Stimulated activated CD4-positive, alpha-beta T cell treated with anti-CD3 and anti-CD28 coated beads, Interleukin-2, amount 100 ng/mL, for 4 hours (primary cell): Measurements from ENCODE around the gene RFNG.

ENCODE experiments used
- DNase-seq: peaks from one replicate; pipeline ENCODE4 v3.0.0-alpha.2; 2020; ENCODE audit warnings: low read depth

The RFNG gene

DNA sequence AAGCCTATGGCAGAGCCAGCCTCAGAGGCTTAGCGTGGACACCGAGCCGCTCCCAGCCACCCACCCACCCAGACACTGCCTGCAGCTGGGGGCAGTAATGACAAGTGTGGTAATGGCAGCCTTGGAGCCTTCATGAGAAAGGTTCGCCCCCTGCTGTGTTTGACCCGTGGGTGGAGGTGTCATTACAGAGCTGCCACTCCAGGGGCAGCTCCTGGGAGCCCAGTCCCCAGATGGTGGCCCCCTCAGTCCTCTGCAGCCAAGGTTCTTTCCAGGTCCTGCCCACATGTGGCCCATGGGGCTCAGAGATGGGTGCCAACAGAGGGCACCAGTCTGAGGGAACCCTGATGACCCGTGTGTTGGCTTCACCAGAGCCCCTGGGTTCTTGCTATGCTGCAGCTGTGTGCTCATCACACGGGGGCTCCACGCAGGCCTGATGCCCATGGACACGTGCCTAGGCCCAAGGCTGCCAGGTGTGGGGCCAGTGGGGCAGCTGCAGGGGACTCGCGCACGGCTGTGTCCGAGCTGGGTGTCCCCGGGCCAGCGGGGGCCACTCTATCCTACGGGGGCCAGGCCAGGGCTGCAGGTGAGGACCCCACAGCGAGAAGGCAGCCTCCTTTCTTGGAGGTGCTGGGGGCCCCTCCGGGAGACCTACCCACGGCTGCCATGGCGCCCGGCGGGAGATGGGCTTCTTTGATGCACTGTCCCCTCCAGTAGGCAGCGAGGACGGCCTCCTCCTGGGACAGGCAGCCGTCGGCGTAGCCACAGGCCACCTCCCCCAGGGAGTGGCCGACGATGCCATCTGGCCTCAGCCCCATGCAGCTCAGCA lies 38.3 kb upstream of the RFNG start:
- DNase-seq, result no peak

DNA sequence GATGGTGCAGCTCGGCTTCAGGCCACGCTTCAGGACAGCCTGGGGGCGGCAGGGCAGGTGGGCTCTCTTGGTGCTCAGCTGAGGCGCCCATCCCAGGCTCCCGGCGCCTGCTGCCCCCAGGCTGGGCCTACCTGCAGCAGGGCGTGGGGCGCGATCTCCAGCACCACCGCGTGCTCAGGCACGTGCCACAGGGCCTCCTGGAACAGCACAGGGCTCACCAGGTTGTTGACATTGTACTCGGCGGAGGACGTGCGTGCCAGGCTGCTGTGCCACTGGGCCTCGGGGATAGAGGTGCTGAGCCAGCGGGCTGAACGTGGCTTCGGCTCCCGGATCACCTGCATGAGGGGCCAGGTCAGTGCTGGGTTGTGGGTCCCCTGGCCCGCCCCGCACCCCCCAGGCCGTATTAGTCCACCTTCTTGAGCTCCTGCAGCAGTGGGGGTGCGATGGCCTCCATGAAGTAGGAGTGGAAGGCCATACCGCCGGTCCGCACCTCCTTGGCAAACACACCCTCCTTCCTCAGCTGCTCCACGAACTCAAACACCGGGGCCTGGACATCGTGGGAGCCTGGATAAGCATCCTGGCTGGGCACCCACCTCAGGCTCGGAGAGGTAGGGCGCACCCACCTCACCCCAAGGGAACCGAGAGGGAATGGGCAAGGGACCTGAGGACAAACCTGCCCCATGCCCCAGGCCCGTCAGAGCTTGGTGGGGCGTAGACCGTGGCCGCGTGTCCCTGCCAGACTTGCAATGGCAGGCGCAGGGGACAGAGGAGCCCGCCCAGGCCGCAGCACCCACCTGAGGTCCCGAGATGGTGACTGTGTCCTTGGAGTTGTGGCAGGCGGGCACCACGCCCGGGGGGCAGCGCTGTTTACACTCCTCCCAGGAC lies 37.5 kb upstream of the RFNG start:
- DNase-seq, result no peak

DNA sequence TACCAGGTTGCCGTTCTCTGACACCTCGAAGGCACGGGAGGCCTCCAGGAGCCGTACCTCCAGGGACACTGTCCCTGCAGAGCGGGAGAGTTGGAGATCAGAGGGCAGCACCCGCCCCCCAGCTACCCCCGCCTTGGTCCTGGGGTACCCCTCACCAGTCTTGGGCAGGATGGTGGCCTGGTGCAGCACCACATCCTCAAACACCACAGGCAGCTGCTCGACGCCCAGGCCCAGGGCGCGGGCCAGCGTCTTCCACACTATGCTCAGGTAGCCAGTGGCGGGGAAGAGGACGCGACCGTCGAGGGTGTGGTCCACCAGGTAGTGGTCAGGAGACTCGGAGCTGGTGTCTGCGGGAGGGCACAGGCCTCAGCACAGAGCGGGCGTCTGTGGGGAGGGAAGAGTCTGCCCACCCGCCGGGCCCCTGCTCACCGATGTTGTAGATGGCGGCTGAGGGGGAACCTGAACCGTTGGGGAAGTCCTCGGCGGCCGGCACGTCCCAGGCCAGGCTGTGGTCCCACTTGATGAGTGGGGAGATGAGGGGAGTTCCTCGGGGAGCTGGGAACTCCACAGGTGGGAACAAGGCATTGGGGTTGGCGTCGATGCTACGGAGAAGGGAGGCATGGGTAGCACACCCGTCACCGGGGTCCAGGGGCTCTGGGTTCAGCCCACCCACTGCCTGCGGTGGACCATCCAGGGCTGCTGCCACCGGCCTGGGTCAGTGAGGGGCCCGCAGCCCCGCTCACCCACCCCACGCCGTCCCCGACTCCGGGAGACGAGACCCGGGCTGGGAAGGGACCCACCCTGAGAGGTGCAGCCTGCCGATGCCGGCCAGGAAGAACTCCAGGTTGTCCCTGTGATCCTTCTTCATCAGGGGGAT lies 36.6 kb upstream of the RFNG start:
- DNase-seq, result no peak

DNA sequence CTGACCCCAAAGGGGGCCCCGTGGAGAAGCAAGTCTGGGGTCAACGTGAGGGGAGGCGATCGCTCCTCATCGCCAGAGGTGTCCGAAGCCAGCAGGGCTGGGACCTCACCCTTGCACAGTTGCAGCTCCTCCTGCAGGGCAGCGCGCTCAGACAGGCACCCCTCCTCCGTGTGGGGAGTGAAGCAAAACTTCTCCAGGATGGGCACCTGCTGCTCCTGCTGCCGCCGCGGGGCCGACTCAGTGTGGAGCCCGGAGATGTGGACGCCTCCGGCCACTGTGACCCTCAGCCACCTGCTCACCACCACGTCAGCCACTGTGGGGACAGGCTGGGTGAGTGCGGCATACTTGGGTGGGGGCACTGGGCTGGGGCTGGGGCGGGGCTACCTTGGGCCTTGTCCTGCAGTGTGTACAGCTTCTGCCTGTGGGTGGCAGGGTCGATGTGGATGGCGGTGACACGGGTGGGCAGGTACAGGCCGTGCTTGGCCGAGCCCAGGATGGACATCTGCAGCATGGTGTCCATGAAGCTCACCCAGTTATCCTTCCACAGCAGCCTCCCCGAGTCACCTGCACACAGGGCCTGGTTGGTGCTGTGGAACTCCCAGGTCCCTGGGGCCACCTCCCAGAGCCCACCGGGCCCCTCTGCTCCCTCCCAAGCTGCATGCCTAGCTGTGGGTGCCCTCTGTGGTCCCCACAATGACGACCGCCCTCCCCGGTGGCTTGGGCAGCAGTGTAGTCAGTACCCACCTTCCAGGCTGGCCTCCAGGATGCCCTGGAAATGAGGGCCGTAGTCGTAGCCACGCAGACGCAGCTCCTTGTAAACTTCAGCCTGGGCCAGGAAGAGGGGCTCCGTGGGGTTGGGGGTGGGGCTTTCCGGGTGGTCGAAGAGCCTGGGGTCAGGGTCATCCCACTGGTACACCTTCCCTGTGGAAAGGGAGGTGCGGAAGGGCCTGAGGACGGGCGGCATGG lies 35.6 kb upstream of the RFNG start:
- no peak for DNase-seq

DNA sequence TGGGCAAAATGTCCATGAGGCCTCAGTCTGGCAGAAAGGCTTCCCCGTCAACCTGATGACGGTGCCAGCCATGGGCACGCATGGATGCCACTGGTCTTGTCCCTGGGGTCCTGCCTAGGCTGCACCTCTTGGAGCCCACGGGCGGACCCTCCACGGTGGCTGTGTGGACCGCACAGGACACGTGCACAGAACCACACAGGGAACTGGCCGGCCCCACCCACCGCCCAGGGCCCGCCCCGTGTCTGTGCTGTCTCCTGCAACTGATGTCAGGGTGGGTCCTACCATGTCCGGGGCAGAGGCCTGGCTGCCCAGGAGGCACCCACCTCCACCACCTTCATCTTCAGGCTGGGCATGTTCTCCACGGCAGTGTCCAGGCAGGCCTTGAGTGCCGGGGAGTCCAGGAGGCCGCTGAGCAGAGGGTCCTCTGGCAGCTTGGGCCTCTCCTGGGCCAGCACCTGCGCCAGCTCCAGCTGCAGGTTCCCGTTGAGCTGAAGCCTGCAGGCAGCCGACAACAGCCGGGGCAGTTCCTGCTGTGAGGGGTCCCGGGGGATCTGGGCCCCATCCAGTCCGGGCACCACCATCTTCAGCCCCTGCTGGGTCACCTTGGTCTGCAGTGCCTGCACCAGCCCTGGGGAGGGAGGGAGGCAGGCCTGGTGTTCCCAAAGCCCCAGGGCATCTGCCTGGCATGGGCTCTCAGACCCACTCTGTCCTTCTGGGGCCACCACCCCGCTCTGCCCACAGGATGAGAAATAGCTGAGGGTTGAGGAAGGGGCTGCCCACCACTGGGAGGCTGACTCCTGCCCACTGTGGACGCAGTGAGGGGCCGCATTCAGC lies 34.5 kb upstream of the RFNG start:
- no peak for DNase-seq

DNA sequence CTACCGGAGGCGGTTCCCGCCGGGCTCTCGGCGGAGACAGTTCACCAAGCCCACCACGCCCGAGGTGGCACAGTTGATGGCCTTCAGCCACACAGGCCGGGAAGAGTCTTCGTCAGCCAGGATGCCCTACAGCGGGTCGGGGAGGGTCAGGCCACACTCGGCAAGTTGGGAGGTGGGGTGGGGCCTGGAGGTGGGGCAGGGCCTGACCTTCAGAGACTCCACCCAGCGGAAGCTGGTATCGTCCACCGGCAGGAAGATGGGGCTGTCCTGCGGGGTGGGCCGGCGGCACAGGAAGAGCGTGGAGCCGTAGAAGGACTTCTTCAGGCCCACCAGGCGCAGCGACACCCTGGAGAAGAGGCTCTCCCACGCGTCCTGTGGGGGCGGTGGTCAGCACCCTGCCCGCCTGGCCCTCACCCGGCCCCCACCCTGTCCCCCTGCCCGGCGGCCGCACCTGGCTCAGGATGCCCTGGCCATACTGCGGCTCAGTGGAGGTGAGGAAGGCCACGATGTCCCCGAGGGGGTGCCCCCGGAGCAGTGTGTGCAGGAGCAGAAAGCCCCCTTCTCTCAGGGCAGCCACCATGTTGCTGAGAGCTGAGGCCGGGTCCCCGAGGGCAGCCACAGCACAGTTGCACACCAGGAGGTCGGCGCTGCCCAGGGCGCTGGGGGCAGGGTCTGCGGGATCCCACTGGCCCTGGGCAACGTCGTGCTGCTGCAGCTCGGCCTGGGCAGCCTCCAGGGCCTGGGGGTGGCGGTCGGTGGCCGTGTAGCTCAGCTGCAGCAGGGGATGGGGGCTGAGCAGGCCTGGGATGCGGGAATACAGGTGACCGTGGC lies 33.6 kb upstream of the RFNG start:
- DNase-seq, result no peak

DNA sequence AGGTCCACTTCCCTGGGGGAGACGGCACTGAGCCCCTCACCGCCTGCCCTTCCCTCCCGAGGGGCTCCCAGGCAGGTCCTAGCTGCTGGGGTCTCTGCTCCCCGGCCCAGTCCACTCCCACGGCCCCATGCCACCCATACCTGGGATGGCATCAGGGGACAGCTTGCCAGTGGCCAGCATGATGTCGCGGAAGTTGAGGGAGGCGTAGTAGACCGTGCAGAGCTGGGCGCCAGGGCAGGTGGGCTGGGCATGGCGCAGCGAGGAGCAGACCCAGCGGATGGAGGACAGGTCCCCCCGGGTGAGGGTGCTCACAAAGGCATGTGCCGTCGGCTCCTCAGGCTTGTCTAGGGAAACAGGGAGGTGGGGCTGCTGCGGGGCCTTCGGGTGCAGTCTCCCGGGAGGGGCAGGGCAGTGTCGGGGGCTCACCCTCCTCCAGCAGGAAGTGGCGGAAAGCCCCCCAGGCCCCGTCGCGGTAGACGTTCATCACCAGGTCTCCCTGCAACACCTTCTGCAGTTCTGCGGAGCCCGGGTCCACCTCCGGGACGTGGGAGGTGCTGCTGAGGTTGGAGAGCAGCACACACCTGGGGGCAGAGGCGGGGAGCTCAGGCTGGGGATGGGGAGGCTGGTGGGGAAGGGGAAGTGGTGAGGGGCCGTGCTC lies 32.9 kb upstream of the RFNG start:
- no peak for DNase-seq

DNA sequence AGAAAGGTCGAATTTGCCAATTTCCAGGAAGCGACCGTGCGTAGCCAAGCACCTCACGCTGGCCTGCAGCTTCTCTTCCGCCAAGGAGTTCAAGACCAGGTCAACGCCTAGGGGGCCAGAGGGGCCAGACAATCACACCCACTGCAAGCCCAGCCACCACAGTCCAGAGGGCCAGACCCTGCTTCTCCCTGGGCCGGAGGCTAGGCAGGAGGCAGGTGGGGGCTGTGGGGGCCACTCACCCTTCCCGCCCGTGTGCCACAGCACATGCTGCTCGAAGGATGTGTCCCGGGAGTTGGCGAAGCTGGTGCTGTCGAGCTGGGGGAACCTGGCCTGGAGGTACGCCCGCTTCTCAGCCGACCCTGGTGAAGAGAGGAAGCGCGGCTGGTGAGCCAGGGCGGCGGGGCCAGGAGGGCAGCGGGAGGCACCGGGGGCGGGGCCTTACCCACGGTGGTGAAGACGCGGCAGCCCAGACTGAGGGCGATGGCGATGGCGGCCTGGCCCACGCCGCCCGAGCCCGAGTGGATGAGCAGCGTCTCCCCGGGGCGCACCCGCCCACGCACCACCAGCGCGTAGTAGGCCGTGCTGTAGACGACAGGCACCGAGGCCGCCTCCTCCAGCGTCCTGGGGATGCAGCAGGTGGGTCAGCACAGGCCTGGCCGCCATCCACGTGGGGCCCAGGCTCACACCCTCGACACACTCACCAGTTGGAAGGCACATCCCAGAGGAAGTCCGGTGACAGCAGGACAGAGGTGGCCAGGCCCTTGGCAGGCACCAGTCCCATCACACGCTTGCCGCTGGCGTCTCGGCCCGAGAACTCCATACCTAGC lies 32.1 kb upstream of the RFNG start:
- no peak for DNase-seq

DNA sequence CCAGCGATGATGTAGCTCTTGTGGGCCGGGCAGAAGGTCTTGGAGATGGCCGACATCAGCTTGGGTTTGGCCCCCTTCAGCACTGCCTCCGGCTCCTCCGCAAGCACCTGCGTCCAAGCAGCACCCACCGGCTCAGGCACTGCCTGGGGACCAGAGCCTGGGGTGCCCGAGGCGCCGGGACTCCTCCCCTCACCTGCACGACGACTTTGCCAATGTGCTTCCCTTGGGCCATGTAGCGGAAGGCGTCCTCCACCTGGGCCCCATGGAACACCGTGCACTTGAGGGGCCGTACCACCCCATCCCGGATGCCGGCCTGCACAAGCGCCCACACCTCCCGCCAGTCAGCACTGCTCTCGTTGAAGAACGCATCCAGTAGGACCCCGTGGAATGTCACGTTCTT lies 31.4 kb upstream of the RFNG start:
- DNase-seq, result no peak

DNA sequence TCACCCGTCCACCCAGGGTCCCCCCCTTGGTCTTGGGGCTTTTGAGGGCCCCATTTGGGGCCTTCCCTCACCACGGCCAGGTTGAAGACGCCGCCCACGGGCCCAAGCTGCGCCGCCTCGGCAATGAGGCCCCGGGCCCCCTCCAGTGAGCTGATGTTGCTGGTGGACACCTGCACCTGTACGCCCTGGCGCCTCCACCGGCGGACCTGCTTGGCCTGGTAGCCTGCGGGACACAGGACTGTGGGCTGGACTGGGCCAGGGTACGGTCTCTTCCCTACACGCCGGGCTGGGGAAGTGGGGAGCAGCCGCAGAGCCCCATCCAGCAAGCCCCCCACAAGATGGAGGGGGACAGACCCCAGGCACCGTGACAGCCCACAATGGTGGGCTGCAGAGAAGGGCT lies 30.8 kb upstream of the RFNG start:
- no peak for DNase-seq

DNA sequence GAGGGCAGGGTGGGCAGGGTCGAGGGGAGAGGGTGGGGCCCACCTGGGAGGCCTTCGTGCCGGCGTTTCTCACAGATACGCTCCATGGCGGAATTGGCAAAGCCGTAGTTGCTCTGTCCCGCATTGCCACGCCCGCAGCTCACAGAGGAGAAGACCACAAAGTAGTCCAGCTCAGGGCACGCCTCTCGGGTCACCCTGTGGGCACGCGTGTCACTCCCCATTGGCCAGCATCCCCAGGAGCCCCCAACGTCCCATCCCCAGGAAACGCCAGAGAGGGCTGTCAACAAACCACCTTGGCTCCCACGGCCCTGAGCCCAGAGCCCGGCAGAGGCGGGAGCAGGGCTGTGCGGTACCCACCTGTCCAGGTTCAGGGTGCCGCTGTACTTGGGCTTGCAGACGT lies 30.4 kb upstream of the RFNG start:
- DNase-seq, result no peak

DNA sequence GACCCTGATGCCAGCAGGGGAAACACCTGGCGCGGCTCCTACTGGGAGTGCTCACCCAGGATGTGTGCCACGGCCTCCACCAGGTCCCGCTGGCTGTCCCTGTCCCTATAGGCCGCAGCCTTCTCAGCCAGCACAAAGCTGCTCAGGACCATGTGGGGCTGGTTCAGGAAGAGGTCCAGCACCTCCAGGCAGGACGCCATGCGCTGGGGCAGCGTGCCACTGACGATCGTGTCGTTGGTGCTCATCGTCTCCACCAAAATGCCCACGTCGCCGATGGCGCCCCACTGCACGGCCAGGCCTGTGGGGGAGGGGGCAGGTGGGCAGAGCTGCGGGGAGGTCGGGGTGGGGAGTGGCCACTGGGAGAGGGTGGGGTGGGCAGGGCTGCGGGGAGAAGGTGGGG lies 29.9 kb upstream of the RFNG start:
- no peak for DNase-seq

DNA sequence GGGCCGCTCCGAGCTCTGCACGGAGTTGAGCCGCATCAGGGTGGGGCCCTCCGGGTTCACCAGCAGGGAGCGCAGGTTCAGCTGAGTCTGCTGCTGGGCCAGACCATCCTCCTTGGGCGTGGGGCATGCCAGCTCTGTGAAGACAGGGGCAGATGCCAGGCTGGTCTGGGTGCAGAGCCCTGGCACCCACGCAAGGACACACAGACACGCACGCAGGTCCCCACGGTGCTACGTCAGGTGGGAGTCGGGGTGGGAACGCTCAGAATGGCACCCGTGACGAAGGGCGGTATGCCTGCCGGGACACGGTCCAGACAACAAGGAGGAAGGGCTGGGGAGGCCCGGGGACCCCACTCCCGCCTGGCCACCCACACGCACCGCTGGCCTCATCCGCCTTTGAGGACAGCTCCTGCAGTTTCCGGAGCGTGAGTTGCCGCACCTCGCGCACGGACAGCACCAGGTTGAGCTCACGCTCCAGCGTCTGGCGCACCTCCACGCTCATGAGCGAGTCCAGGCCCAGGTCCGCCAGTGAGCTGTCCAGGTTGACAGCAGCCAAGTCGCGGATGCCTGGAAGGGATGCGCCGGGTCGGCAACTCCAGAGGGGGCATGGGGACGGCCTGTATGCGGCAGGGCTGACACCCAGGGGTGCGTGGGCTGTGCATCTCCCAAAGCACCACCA lies 29.3 kb upstream of the RFNG start:
- DNase-seq, result no peak

DNA sequence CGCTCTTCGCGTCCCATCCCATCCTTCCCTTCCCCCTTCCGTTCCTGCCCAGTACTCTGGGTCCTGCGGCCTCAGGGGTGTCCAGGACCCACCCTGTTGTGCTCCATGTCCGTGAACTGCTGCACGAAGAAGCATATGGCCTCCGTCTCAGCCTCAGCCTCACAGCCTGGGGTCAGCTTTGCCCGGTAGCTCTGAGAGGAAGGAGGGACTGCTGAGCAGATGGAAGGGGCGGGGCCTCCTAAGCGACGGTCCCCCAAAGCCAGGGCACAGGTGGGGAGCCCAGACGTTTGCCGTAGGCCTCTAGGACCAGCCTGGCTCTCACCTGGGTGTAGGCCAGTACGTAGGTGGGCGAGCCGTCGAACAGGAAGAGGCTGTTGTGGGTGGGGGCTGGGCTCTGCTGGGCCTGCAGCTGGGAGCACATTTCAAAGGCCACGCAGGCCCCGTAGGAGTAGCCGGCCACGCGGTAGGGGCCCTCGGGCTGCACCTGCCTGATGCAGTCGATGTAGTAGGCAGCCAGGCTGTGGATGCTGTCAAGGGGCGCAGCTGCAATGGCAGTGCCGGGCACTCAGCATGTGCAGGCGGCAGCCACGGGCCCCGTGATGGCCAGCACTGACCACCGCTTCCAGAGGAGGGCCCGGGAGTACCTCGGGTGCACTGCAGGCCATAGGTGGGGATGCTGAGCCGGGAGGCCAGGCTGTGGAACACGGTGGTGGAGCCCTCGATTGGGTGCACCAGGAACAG lies 28.6 kb upstream of the RFNG start:
- no peak for DNase-seq

DNA sequence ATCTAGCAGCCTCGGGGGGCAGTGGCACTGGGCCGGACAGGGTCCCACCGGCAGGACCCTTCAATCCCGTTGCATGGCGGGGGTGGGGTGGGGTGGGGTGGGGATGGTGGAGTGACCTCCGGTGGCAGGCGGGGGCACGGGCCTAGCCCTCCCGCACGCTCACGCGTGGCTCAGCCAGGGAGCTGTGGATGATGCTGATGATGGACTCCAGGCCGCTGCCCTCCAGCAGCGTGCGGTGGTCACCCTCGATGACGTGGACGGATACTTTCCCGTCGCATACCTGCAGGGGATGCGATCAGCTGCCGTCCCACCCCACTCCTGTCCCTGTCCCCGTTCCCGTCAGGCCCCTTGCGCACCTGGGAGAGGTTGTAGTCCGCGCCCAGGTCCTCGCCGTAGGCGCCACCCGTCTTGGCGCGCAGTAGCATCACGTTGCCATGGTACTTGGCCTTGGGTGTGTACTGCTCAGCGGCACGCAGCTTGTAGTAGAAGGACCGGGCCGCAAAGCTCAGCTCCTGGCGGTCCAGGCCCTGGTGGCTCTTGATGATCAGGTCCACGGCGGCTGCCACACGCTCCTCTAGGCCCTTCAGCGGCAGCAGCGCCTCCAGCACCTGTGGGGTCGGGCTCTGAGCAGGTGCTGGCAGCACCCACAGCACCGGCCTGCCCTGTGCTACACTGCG lies 27.5 kb upstream of the RFNG start:
- no peak for DNase-seq

DNA sequence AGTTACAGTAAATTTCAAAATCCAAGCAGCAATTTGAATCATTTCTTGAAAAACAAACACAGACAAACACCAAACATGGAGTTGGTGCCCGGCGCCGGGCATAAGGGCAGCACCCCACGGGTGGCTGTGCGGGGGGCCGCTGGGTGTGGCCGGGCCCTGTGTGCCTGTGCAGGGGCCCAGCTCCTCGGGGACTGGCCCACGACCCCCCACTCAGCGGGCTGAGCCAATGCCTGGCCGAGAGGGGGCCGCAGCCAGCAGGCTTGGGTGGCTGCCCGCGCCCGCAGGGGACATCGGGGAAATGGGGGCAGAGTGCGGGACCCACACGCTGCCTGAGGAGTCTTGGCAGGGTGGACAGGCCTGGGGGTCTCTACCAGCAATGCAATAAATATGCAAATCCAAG lies 26.8 kb upstream of the RFNG start:
- no peak for DNase-seq
